Measurements from ENCODE around the gene KRTAP10-7.

KRTAP10-7 gene

DNA sequence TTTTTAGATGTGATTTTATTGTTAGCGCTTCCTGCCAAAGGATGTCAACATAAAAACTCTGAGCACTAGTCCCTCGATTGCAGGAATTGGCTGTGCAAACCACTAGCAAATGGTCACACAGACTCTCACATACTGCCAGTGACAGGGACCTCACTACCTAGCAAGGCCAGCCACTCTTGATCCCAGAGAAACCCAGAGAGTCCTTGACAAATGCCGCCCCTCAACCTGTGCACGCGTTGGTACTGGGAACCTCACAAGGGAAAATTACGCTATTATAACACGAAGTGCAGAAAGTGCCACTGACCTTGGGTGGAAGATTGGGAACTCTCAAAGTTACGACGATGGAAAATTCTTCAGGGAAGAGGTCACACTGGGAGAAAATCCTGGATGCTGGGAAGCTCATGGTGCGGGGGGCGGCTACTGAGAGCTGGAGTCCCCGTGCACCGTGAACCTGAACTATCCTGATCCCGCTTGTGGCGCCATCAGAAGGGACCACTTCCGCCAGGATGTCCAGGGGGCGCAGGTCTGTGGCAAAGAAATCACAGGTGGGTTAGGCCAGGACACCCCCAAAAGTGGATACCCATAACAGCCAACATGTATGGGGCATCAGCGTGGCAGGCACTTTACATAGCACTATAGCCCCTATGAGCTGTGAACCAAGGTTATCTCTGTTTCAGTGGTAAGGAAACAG lies 32.8 kb upstream of the KRTAP10-7 start:
- Histone ChIP-seq H3K4me2 (ENCODE audit: low read depth, low read length, poor library complexity, severe bottlenecking) (no peak overlapping the region), H3K9me3 (ENCODE audit: insufficient read depth, low read depth, low read length) (peaks cover 2% of the 10 kb centered on the region; the same call in 1 of the 2 replicates), H3K27me3 (ENCODE audit: insufficient read depth, low read length, poor library complexity, severe bottlenecking) (no peaks in the 10 kb centered on the region), H3K79me2 (ENCODE audit: insufficient read depth, low read length) (no peaks in the 10 kb centered on the region), H2AFZ (ENCODE audit: low read length) (no peak overlapping the region), H3K9me2 (replicated peaks; ENCODE audit: low read depth, low read length) (no peaks in the 10 kb centered on the region), H3K9ac (ENCODE audit: low read depth, low read length, poor library complexity, severe bottlenecking) (no peak overlapping the region), H3K36me3 (ENCODE audit: insufficient read depth, low read length) (no peaks in the 10 kb centered on the region), H3F3A (ENCODE audit: low read depth) (no peaks in the 10 kb centered on the region), H3K4me1 (ENCODE audit: insufficient read depth, low read length, poor library complexity, severe bottlenecking) (no peaks in the 10 kb centered on the region), H4K20me1 (ENCODE audit: insufficient read depth, low read length, poor library complexity, severe bottlenecking) (no peaks in the 10 kb centered on the region), H3K4me3 (ENCODE audit: low read length, poor library complexity, severe bottlenecking) (no peak overlapping the region)
- TF ChIP-seq EZH2phosphoT487 (IDR thresholded peaks at IDR 0.05; ENCODE audit: borderline replicate concordance): no peak
- TF ChIP-seq, protein P1, sequence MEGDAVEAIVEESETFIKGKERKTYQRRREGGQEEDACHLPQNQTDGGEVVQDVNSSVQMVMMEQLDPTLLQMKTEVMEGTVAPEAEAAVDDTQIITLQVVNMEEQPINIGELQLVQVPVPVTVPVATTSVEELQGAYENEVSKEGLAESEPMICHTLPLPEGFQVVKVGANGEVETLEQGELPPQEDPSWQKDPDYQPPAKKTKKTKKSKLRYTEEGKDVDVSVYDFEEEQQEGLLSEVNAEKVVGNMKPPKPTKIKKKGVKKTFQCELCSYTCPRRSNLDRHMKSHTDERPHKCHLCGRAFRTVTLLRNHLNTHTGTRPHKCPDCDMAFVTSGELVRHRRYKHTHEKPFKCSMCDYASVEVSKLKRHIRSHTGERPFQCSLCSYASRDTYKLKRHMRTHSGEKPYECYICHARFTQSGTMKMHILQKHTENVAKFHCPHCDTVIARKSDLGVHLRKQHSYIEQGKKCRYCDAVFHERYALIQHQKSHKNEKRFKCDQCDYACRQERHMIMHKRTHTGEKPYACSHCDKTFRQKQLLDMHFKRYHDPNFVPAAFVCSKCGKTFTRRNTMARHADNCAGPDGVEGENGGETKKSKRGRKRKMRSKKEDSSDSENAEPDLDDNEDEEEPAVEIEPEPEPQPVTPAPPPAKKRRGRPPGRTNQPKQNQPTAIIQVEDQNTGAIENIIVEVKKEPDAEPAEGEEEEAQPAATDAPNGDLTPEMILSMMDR (conservative IDR thresholded peaks at IDR 0.05; ENCODE audit: low read length): no peak

DNA sequence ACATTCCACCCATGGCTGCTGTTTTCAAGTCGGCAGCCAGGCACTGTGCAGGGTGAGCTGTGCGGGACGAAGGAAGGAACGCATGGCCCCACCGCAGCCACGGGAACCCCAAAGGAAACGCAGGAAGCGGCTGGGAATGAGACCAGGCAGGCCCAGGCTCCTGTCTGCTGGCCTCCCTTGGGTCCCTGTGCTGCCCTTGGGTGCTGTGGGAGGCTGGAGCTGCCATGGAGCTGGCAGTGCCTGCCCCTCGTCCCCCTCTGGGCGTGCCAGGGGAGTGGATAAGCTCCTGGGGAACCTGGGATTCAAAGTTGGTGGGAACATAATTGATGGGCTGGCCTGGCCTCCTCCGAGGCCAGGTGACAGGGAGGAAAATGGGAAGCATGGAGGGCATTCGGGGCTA lies 32.1 kb upstream of the KRTAP10-7 start:
- Histone ChIP-seq H3K27me3 (ENCODE audit: insufficient read depth, low read length, poor library complexity, severe bottlenecking) (no peaks in the 10 kb centered on the region), H3K4me3 (ENCODE audit: low read length, poor library complexity, severe bottlenecking) (no peak overlapping the region)

DNA sequence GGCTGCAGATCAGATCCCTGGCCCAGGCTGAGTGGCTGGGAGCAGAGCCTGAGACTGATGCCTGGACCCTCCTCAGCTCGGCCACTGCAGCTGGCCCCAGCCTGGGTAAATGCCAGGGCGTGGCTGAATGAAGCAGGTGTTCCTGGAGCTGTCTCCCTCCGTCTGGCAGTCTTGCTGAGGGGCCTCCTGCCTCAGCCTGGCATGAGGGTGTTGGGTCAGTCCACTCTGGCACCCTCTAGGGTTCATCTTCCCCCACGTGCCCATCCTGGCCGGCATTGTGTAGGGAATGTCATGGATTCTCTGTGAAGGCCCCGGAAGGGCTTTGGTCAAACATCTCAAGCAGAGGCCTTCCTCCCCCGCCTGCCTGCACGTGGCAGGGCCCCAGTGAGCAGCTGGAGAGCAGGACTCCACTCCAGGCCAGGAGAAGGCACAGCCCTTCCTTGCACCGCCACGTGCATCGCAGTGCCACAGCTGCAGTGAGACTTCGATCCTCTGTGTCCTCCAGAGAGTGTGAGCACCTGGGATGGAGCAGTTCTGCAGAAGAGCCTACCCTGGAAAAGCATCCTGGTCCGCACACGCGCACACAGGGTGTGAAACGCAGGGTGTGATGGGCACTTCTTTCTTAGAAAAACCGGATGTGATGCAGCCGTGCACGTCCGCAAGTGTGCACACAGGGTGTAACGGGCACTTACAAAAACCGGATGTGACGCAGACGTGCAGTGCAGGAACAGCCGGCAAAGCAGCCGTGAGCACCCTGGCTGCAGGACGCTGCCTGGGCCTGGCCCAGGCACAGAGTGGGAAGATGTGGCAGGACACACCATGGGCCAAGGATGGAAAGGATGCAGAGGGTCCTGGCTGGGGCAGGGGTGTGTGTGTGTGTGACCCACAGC lies 31.5 kb upstream of the KRTAP10-7 start:
- H3K4me3 ChIP-seq (ENCODE audit: low read length, poor library complexity, severe bottlenecking): no peak overlapping the region
- H2AFZ ChIP-seq (ENCODE audit: low read length): no peak overlapping the region
- no peak for TF ChIP-seq EZH2phosphoT487 (IDR thresholded peaks at IDR 0.05; ENCODE audit: borderline replicate concordance)
- TF ChIP-seq, protein P1 (conservative IDR thresholded peaks at IDR 0.05; ENCODE audit: low read length): no peak
- H3K36me3 ChIP-seq (ENCODE audit: insufficient read depth, low read length): no peaks in the 10 kb centered on the region
- no peaks in the 10 kb centered on the region for H3K4me1 ChIP-seq (ENCODE audit: insufficient read depth, low read length, poor library complexity, severe bottlenecking)
- no peak overlapping the region for H3K9ac ChIP-seq (ENCODE audit: low read depth, low read length, poor library complexity, severe bottlenecking)
- no peaks in the 10 kb centered on the region for H3K9me3 ChIP-seq (ENCODE audit: insufficient read depth, low read depth, low read length)
- H3K27me3 ChIP-seq (ENCODE audit: insufficient read depth, low read length, poor library complexity, severe bottlenecking): no peaks in the 10 kb centered on the region
- no peaks in the 10 kb centered on the region for H3K9me2 ChIP-seq (replicated peaks; ENCODE audit: low read depth, low read length)
- H3K4me2 ChIP-seq (ENCODE audit: low read depth, low read length, poor library complexity, severe bottlenecking): no peak overlapping the region
- no peaks in the 10 kb centered on the region for H4K20me1 ChIP-seq (ENCODE audit: insufficient read depth, low read length, poor library complexity, severe bottlenecking)
- no peaks in the 10 kb centered on the region for H3K79me2 ChIP-seq (ENCODE audit: insufficient read depth, low read length)
- H3F3A ChIP-seq (ENCODE audit: low read depth): no peaks in the 10 kb centered on the region

More for the DNA sequence above, 32.1 kb upstream of the KRTAP10-7 start:
- Histone ChIP-seq H3K36me3 (ENCODE audit: insufficient read depth, low read length) (no peaks in the 10 kb centered on the region), H3K79me2 (ENCODE audit: insufficient read depth, low read length) (no peaks in the 10 kb centered on the region), H2AFZ (ENCODE audit: low read length) (no peak overlapping the region), H3K4me2 (ENCODE audit: low read depth, low read length, poor library complexity, severe bottlenecking) (no peak overlapping the region), H3K9ac (ENCODE audit: low read depth, low read length, poor library complexity, severe bottlenecking) (no peak overlapping the region), H3K9me3 (ENCODE audit: insufficient read depth, low read depth, low read length) (no peaks in the 10 kb centered on the region), H3F3A (ENCODE audit: low read depth) (no peaks in the 10 kb centered on the region), H4K20me1 (ENCODE audit: insufficient read depth, low read length, poor library complexity, severe bottlenecking) (no peaks in the 10 kb centered on the region), H3K9me2 (replicated peaks; ENCODE audit: low read depth, low read length) (no peaks in the 10 kb centered on the region), H3K4me1 (ENCODE audit: insufficient read depth, low read length, poor library complexity, severe bottlenecking) (no peaks in the 10 kb centered on the region)
- TF ChIP-seq EZH2phosphoT487 (IDR thresholded peaks at IDR 0.05; ENCODE audit: borderline replicate concordance): no peak
- TF ChIP-seq, protein P1 (conservative IDR thresholded peaks at IDR 0.05; ENCODE audit: low read length): no peak

All from Loucy (cell line).